Measurements from ENCODE around the gene ZNF705A.
A peak's percentile ranks its signal among the peaks of the same experiment; 100 is the strongest.
"Not testable (repeated sequence)": the region's sequence is repeated elsewhere in the genome, so short reads cannot be mapped to it uniquely, and the experiment has no call there.

Gene ZNF705A

GRCh38 chr12:8157484-8158198 is 826 bp downstream of the ZNF705A start:
- Mint-ChIP-seq H3K4me1 (ENCODE audit: low read depth) (peaks cover 31% of the 10 kb centered on the region), H3K9me3 (ENCODE audit: low read depth) (no peaks in the 10 kb centered on the region), H3K36me3 (no peaks in the 10 kb centered on the region), H3K27me3 (no peaks in the 10 kb centered on the region), H3K27ac (no peak overlapping the region), H3K4me3 (no peak overlapping the region)

- H3K4me1 Mint-ChIP-seq (ENCODE audit: low read depth); H3K27me3 Mint-ChIP-seq; H3K36me3 Mint-ChIP-seq; H3K9me3 Mint-ChIP-seq (ENCODE audit: low read depth); H3K4me3 Mint-ChIP-seq; H3K27ac Mint-ChIP-seq: not testable (repeated sequence)
These were observed 16.1 kb downstream of the ZNF705A start for GRCh38 chr12:8172911-8173310.

GRCh38 chr12:8179989-8180585 is 23.3 kb downstream of the ZNF705A start:
- not testable (repeated sequence) for H3K27me3 Mint-ChIP-seq; H3K36me3 Mint-ChIP-seq; H3K9me3 Mint-ChIP-seq (ENCODE audit: low read depth)
- Mint-ChIP-seq H3K4me1 (ENCODE audit: low read depth) (peaks cover 12% of the 10 kb centered on the region), H3K27ac (peak overlapping the region; percentile 54), H3K4me3 (peak overlapping the region; percentile 82)

GRCh38 chr12:8181271-8181670 is 24.5 kb downstream of the ZNF705A start:
- not testable (repeated sequence) for H3K27me3 Mint-ChIP-seq; H3K9me3 Mint-ChIP-seq (ENCODE audit: low read depth); H3K27ac Mint-ChIP-seq; H3K36me3 Mint-ChIP-seq
- H3K4me3 Mint-ChIP-seq = peak overlapping the region; percentile 78
- peaks cover 12% of the 10 kb centered on the region for H3K4me1 Mint-ChIP-seq (ENCODE audit: low read depth)

- H3K9me3 Mint-ChIP-seq (ENCODE audit: low read depth); H3K36me3 Mint-ChIP-seq; H3K4me3 Mint-ChIP-seq; H3K27me3 Mint-ChIP-seq; H3K27ac Mint-ChIP-seq: not testable (repeated sequence)
- peaks cover 12% of the 10 kb centered on the region for H3K4me1 Mint-ChIP-seq (ENCODE audit: low read depth)
These were observed 26.1 kb downstream of the ZNF705A start for GRCh38 chr12:8182923-8183322.

- H3K9me3 Mint-ChIP-seq (ENCODE audit: low read depth); H3K27ac Mint-ChIP-seq; H3K4me3 Mint-ChIP-seq; H3K27me3 Mint-ChIP-seq; H3K36me3 Mint-ChIP-seq: not testable (repeated sequence)
- H3K4me1 Mint-ChIP-seq (ENCODE audit: low read depth) = peaks cover 12% of the 10 kb centered on the region
These were observed 26.5 kb downstream of the ZNF705A start for GRCh38 chr12:8183346-8183745.

- H3K36me3 Mint-ChIP-seq; H3K9me3 Mint-ChIP-seq (ENCODE audit: low read depth); H3K27me3 Mint-ChIP-seq; H3K4me3 Mint-ChIP-seq; H3K27ac Mint-ChIP-seq: not testable (repeated sequence)
- H3K4me1 Mint-ChIP-seq (ENCODE audit: low read depth) = peaks cover 12% of the 10 kb centered on the region
These were observed 27.4 kb downstream of the ZNF705A start for GRCh38 chr12:8184206-8184605.

GRCh38 chr12:8188088-8188487 is 31.3 kb downstream of the ZNF705A start:
- H3K4me1 Mint-ChIP-seq (ENCODE audit: low read depth); H3K27ac Mint-ChIP-seq; H3K9me3 Mint-ChIP-seq (ENCODE audit: low read depth); H3K4me3 Mint-ChIP-seq; H3K36me3 Mint-ChIP-seq; H3K27me3 Mint-ChIP-seq: not testable (repeated sequence)

- not testable (repeated sequence) for H3K27ac Mint-ChIP-seq; H3K9me3 Mint-ChIP-seq (ENCODE audit: low read depth); H3K27me3 Mint-ChIP-seq; H3K4me3 Mint-ChIP-seq; H3K4me1 Mint-ChIP-seq (ENCODE audit: low read depth); H3K36me3 Mint-ChIP-seq
These were observed 41.0 kb downstream of the ZNF705A start for GRCh38 chr12:8197685-8198308.

- not testable (repeated sequence) for H3K4me3 Mint-ChIP-seq; H3K9me3 Mint-ChIP-seq (ENCODE audit: low read depth); H3K36me3 Mint-ChIP-seq; H3K27ac Mint-ChIP-seq; H3K27me3 Mint-ChIP-seq; H3K4me1 Mint-ChIP-seq (ENCODE audit: low read depth)
These were observed 62.0 kb downstream of the ZNF705A start for GRCh38 chr12:8218711-8219382.

GRCh38 chr12:8221375-8221774 is 64.6 kb downstream of the ZNF705A start:
- not testable (repeated sequence) for H3K27me3 Mint-ChIP-seq; H3K4me3 Mint-ChIP-seq; H3K36me3 Mint-ChIP-seq; H3K4me1 Mint-ChIP-seq (ENCODE audit: low read depth); H3K9me3 Mint-ChIP-seq (ENCODE audit: low read depth); H3K27ac Mint-ChIP-seq

GRCh38 chr12:8221844-8222243 is 65.0 kb downstream of the ZNF705A start:
- H3K36me3 Mint-ChIP-seq; H3K4me3 Mint-ChIP-seq; H3K9me3 Mint-ChIP-seq (ENCODE audit: low read depth); H3K4me1 Mint-ChIP-seq (ENCODE audit: low read depth); H3K27ac Mint-ChIP-seq; H3K27me3 Mint-ChIP-seq: not testable (repeated sequence)

- not testable (repeated sequence) for H3K4me1 Mint-ChIP-seq (ENCODE audit: low read depth); H3K27ac Mint-ChIP-seq; H3K9me3 Mint-ChIP-seq (ENCODE audit: low read depth); H3K4me3 Mint-ChIP-seq; H3K27me3 Mint-ChIP-seq; H3K36me3 Mint-ChIP-seq
These were observed 65.5 kb downstream of the ZNF705A start for GRCh38 chr12:8222303-8222702.

GRCh38 chr12:8223646-8224045 is 66.8 kb downstream of the ZNF705A start:
- H3K4me3 Mint-ChIP-seq, H3K36me3 Mint-ChIP-seq: not testable (repeated sequence)

GRCh38 chr12:8224782-8225181 is 68.0 kb downstream of the ZNF705A start:
- not testable (repeated sequence) for H3K36me3 Mint-ChIP-seq; H3K4me3 Mint-ChIP-seq; H3K27ac Mint-ChIP-seq; H3K27me3 Mint-ChIP-seq; H3K4me1 Mint-ChIP-seq (ENCODE audit: low read depth); H3K9me3 Mint-ChIP-seq (ENCODE audit: low read depth)

More at GRCh38 chr12:8223646-8224045, 66.8 kb downstream of the ZNF705A start:
- not testable (repeated sequence) for H3K27ac Mint-ChIP-seq; H3K9me3 Mint-ChIP-seq (ENCODE audit: low read depth); H3K4me1 Mint-ChIP-seq (ENCODE audit: low read depth); H3K27me3 Mint-ChIP-seq

Data from activated naive CD8-positive, alpha-beta T cell (primary cell).